Stimulated activated CD8-positive, alpha-beta memory T cell treated with anti-CD3 and anti-CD28 coated beads, Interleukin-15, amount 100 ng/mL, for 4 hours (primary cell): ENCODE results near the gene KCNN2.

ENCODE experiments used
- DNase-seq, 2 donors: peaks; one replicate each; pipeline ENCODE4 v3.0.0-alpha.2; 2020; ENCODE audit warnings: low read depth in 2 of 2

KCNN2 gene

GRCh38 chr5:114500756-114501155 is 138.9 kb downstream of the KCNN2 start:
- no peak for DNase-seq

DNA sequence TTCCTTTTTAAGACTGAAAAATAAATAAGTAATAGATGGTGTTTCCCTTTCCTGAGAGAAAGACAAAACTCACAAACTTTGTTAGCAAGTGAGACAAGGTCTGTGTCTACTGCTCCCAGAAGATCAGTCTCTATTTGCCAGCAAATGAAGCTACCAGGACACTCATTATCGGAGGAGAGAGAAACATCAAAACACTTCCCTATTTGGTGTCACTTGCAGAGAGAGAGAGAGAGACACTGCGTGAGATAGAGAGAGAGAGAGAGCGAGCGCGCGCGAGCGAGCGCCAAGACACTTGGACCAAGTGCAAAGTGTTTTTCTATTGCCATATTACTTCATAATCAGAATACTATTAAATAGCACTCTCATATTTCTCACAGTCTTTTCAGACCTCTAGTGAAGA is 142.7 kb downstream of the KCNN2 start:
- DNase-seq = no peak

GRCh38 chr5:114524221-114524620 is 162.4 kb downstream of the KCNN2 start:
- DNase-seq = no peak

GRCh38 chr5:114544561-114544960 is 182.7 kb downstream of the KCNN2 start:
- no peak for DNase-seq
